Panc1 (cell line): ENCODE data around the gene CNPY3. TPM values are rescaled to one million over a fixed set of nuclear protein-coding genes. Genes with fewer than 3 reads are reported as not detected.

ENCODE experiments used
- ATAC-seq: fragments of 200-7000 bp; cut with Tn5 transposase; 2 replicates; pipeline ENCODE4 v1.9.1; 2020; ENCODE audit warnings: mild to moderate bottlenecking, moderate library complexity
- BruUV-seq: library from RNA; stranded (reverse); fragments of 400-500 nt; replicated peaks from 2 replicates; lab custom pipeline; 2021; lab: Mats Ljungman, UMichigan
- CTCF ChIA-PET: fragments of 300-600 bp; sonication (Branson Sonifier 250); formaldehyde crosslinking; loops from one replicate; lab custom pipeline; 2022; ENCODE audit warnings: antibody characterized with exemption; lab: Charles Lee
- POLR2A ChIA-PET: fragments of 300-600 bp; sonication (Branson Sonifier 250); formaldehyde crosslinking; loops from one replicate; lab custom pipeline; 2022; ENCODE audit warnings: antibody characterized with exemption; lab: Charles Lee
- DNase-seq: peaks from one replicate; pipeline ENCODE4 v3.0.0-alpha.2; 2010; ENCODE audit warnings: low read depth, low spot score
- H3K27ac ChIP-seq: 2 replicates; pipeline ENCODE4 v1.5.1; 2011; ENCODE audit warnings: mild to moderate bottlenecking, low read length, inconsistent platforms
- H3K27me3 ChIP-seq: fragments of 200-500 bp; sonication (Bioruptor generic); 2 replicates; pipeline ENCODE4 v1.6.0; 2014; ENCODE audit warnings: low read length, inconsistent platforms; ENCODE audit not compliant: control insufficient read depth, insufficient read depth
- H3K36me3 ChIP-seq: fragments of 200-500 bp; sonication (Bioruptor generic); 2 replicates; pipeline ENCODE4 v1.5.1; 2014; ENCODE audit warnings: inconsistent platforms, mild to moderate bottlenecking, low read length, moderate library complexity; ENCODE audit not compliant: control insufficient read depth, insufficient read depth
- H3K4me1 ChIP-seq: 2 replicates; pipeline ENCODE4 v1.5.1; 2011; ENCODE audit warnings: inconsistent platforms, mild to moderate bottlenecking, low read length, moderate library complexity; ENCODE audit not compliant: control insufficient read depth, insufficient read depth
- H3K4me3 ChIP-seq, 2 experiments: 2 replicates each; pipeline ENCODE4 v1.5.1; 2011 to 2012; ENCODE audit warnings: low read depth in 2 of 2, low read length in 2 of 2, mild to moderate bottlenecking in 2 of 2, inconsistent platforms in 1 of 2, moderate library complexity in 1 of 2
- H3K9me3 ChIP-seq: fragments of 200-500 bp; sonication (Bioruptor generic); 2 replicates; pipeline ENCODE4 v1.5.1; 2014; ENCODE audit warnings: low read depth, mild to moderate bottlenecking, inconsistent platforms, low read length, moderate library complexity; ENCODE audit not compliant: control insufficient read depth, insufficient read depth
- POLR2AphosphoS5 ChIP-seq: IDR thresholded peaks from 2 replicates; pipeline ENCODE4 v1.6.1; 2012; ENCODE audit warnings: mild to moderate bottlenecking, low read depth, low read length, moderate library complexity
- SIN3A ChIP-seq: IDR thresholded peaks from 2 replicates; pipeline ENCODE4 v1.6.1; 2012; ENCODE audit warnings: low read depth, mild to moderate bottlenecking, low read length, moderate library complexity, borderline replicate concordance; ENCODE audit not compliant: insufficient read depth
- TCF7L2 ChIP-seq: IDR thresholded peaks from 2 replicates; pipeline ENCODE4 v1.6.1; 2011; ENCODE audit warnings: mild to moderate bottlenecking, low read depth, low read length, inconsistent platforms
- in situ Hi-C: cut with HindIII; loops from 2 replicates; pipeline ENCODE4 v1.10.0; 2016; ENCODE audit warnings: low sequenced_read_pairs, low pct_unique_long_range_greater_than_20kb
- intact Hi-C: fragments of 100-400 bp; cut with micrococcal nuclease; formaldehyde crosslinking; loops from one replicate; pipeline ENCODE4 v1.10.0; 2022; ENCODE audit not compliant: unreplicated experiment
- total RNA-seq: library from RNA; stranded (reverse); gene quantifications from one replicate; pipeline ENCODE4 v1.2.1, GENCODE V29; 2021; ENCODE audit not compliant: unreplicated experiment
- TF ChIP-seq, protein P1 (sequence below): fragments of 450-650 bp; IDR thresholded peaks from 2 replicates; pipeline ENCODE4 v1.5.1; 2017; ENCODE audit warnings: mild to moderate bottlenecking
- TF ChIP-seq, protein P2 (sequence below), 2 experiments: IDR thresholded peaks; 2 replicates each; pipeline ENCODE4 v1.6.1; 2011 to 2012; ENCODE audit warnings: low read depth in 2 of 2, control low read depth in 1 of 2, low read length in 1 of 2, mild to moderate bottlenecking in 1 of 2, moderate library complexity in 1 of 2; ENCODE audit not compliant: insufficient read depth in 1 of 2

Gene CNPY3
- total RNA-seq, 1 experiment from 2014 or later: 72.8 TPM

GRCh38 chr6:42988486-42989020, 59.3 kb downstream of the CNPY3 start:
- intact Hi-C loops: no loop called here
- ChIA-PET CTCF (no interaction called here), POLR2A (interaction anchor here (1.1 kb wide), 1 partner anchor 25 kb away, joined by 3 read pairs; the partner anchor contains the start of gene MEA1)
- H3K4me3 ChIP-seq: no peak overlapping the region
- DNase-seq (no peak), ATAC-seq (no peak)
- TF ChIP-seq, protein P1, sequence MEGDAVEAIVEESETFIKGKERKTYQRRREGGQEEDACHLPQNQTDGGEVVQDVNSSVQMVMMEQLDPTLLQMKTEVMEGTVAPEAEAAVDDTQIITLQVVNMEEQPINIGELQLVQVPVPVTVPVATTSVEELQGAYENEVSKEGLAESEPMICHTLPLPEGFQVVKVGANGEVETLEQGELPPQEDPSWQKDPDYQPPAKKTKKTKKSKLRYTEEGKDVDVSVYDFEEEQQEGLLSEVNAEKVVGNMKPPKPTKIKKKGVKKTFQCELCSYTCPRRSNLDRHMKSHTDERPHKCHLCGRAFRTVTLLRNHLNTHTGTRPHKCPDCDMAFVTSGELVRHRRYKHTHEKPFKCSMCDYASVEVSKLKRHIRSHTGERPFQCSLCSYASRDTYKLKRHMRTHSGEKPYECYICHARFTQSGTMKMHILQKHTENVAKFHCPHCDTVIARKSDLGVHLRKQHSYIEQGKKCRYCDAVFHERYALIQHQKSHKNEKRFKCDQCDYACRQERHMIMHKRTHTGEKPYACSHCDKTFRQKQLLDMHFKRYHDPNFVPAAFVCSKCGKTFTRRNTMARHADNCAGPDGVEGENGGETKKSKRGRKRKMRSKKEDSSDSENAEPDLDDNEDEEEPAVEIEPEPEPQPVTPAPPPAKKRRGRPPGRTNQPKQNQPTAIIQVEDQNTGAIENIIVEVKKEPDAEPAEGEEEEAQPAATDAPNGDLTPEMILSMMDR: no peak
- TF ChIP-seq SIN3A (no peak), TCF7L2 (no peak), POLR2AphosphoS5 (no peak)
- TF ChIP-seq, protein P2, sequence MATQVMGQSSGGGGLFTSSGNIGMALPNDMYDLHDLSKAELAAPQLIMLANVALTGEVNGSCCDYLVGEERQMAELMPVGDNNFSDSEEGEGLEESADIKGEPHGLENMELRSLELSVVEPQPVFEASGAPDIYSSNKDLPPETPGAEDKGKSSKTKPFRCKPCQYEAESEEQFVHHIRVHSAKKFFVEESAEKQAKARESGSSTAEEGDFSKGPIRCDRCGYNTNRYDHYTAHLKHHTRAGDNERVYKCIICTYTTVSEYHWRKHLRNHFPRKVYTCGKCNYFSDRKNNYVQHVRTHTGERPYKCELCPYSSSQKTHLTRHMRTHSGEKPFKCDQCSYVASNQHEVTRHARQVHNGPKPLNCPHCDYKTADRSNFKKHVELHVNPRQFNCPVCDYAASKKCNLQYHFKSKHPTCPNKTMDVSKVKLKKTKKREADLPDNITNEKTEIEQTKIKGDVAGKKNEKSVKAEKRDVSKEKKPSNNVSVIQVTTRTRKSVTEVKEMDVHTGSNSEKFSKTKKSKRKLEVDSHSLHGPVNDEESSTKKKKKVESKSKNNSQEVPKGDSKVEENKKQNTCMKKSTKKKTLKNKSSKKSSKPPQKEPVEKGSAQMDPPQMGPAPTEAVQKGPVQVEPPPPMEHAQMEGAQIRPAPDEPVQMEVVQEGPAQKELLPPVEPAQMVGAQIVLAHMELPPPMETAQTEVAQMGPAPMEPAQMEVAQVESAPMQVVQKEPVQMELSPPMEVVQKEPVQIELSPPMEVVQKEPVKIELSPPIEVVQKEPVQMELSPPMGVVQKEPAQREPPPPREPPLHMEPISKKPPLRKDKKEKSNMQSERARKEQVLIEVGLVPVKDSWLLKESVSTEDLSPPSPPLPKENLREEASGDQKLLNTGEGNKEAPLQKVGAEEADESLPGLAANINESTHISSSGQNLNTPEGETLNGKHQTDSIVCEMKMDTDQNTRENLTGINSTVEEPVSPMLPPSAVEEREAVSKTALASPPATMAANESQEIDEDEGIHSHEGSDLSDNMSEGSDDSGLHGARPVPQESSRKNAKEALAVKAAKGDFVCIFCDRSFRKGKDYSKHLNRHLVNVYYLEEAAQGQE (IDR thresholded peaks at IDR 0.05; ENCODE audit: insufficient read depth in 1 of 2, low read depth in 2 of 2, low read length in 1 of 2): no peak
- peaks cover 6% of the 10 kb centered on the region; the same call in 1 of the 2 replicates for H3K4me1 ChIP-seq
- H3K27ac ChIP-seq: no peak overlapping the region
- H3K9me3 ChIP-seq: no peaks in the 10 kb centered on the region
- H3K27me3 ChIP-seq: no peaks in the 10 kb centered on the region
- in situ Hi-C loops: no loop called here
- H3K36me3 ChIP-seq: peaks cover 3% of the 10 kb centered on the region
- no TSS peak for BruUV-seq

Other genes starting within 250 kb of the CNPY3 start
- not detected for gene PRPH2, start 206.9 kb upstream of the CNPY3 start, total RNA-seq
- gene TBCC, start 183.4 kb upstream of the CNPY3 start, total RNA-seq: 25.7 TPM
- 12.9 TPM for gene BICRAL, start 147.4 kb upstream of the CNPY3 start, total RNA-seq
- gene RPL7L1, start 49.9 kb upstream of the CNPY3 start, total RNA-seq: 109 TPM
- not detected for gene PTCRA, start 13.4 kb upstream of the CNPY3 start, total RNA-seq
- 0.72 TPM for gene GNMT, start 31.3 kb downstream of the CNPY3 start, total RNA-seq
- gene PEX6, start 49.7 kb downstream of the CNPY3 start, total RNA-seq: 21.7 TPM
- 63.6 TPM for gene PPP2R5D, start 55.1 kb downstream of the CNPY3 start, total RNA-seq
- gene MEA1, start 84.5 kb downstream of the CNPY3 start, total RNA-seq: 111 TPM
- gene KLHDC3, start 84.8 kb downstream of the CNPY3 start, total RNA-seq: 60.9 TPM
- gene RRP36, start 92.1 kb downstream of the CNPY3 start, total RNA-seq: 106 TPM
- gene CUL7, start 124.4 kb downstream of the CNPY3 start, total RNA-seq: 32.1 TPM
- gene MRPL2, start 130.0 kb downstream of the CNPY3 start, total RNA-seq: 65.6 TPM
- 22.6 TPM for gene KLC4, start 130.2 kb downstream of the CNPY3 start, total RNA-seq
- gene PTK7, start 146.8 kb downstream of the CNPY3 start, total RNA-seq: 240 TPM
- gene SRF, start 241.8 kb downstream of the CNPY3 start, total RNA-seq: 48.9 TPM